Fibroblast of gingiva (primary cell): ENCODE measurements around the gene CYP4F8.
"Not testable (repeated sequence)": the region's sequence is repeated elsewhere in the genome, so short reads cannot be mapped to it uniquely, and the experiment has no call there.

ENCODE experiments used
- DNase-seq: peaks from one replicate; pipeline ENCODE4 v3.0.0-alpha.2; 2011; ENCODE audit warnings: low read depth

Gene CYP4F8

GRCh38 chr19:15614507-15615379 lies at the start of gene CYP4F8:
TSS of gene CYP4F8 (plus strand) at chr19:15615218. CDS start at chr19:15615617, 399 bp downstream.
- no peak for DNase-seq

- DNase-seq = no peak
Measured at GRCh38 chr19:15570420-15570819, 44.6 kb upstream of the CYP4F8 start.

- DNase-seq = no peak
Measured at GRCh38 chr19:15575406-15575805, 39.6 kb upstream of the CYP4F8 start.

- no peak for DNase-seq
Measured at GRCh38 chr19:15576526-15577156, 38.4 kb upstream of the CYP4F8 start.

- no peak for DNase-seq
Measured at GRCh38 chr19:15577184-15577771, 37.7 kb upstream of the CYP4F8 start.

- no peak for DNase-seq
Measured at GRCh38 chr19:15583346-15583745, 31.7 kb upstream of the CYP4F8 start.

GRCh38 chr19:15584095-15584494 lies 30.9 kb upstream of the CYP4F8 start:
- no peak for DNase-seq

- DNase-seq = peak; percentile 16
Measured at GRCh38 chr19:15584541-15585115, 30.4 kb upstream of the CYP4F8 start.

- no peak for DNase-seq
Measured at GRCh38 chr19:15587663-15588062, 27.4 kb upstream of the CYP4F8 start.

GRCh38 chr19:15588265-15588664 lies 26.8 kb upstream of the CYP4F8 start:
- no peak for DNase-seq

- DNase-seq = no peak
Measured at GRCh38 chr19:15589760-15590451, 25.1 kb upstream of the CYP4F8 start.

- DNase-seq = no peak
Measured at GRCh38 chr19:15591796-15592195, 23.2 kb upstream of the CYP4F8 start.

- not testable (repeated sequence) for DNase-seq
Measured at GRCh38 chr19:15592506-15592905, 22.5 kb upstream of the CYP4F8 start.

- DNase-seq = not testable (repeated sequence)
Measured at GRCh38 chr19:15593766-15594165, 21.3 kb upstream of the CYP4F8 start.

GRCh38 chr19:15595069-15595468 lies 19.9 kb upstream of the CYP4F8 start:
- no peak for DNase-seq

- DNase-seq = not testable (repeated sequence)
Measured at GRCh38 chr19:15607978-15608925, 6.8 kb upstream of the CYP4F8 start.

GRCh38 chr19:15609261-15609660 lies 5.8 kb upstream of the CYP4F8 start:
- no peak for DNase-seq

GRCh38 chr19:15612342-15612741 lies 2.7 kb upstream of the CYP4F8 start:
- DNase-seq = no peak

GRCh38 chr19:15613338-15613737 lies 1.7 kb upstream of the CYP4F8 start:
- DNase-seq = no peak

- DNase-seq = no peak
Measured at GRCh38 chr19:15615526-15615925, 508 bp downstream of the CYP4F8 start.

GRCh38 chr19:15616183-15616582 lies 1.2 kb downstream of the CYP4F8 start:
- no peak for DNase-seq
